HG02678 (cell line): Measurements from ENCODE around the gene GLRA3.
"Not testable (repeated sequence)": the region's sequence is repeated elsewhere in the genome, so short reads cannot be mapped to it uniquely, and the experiment has no call there.

Experiments
- ATAC-seq: cut with Tn5 transposase; IDR thresholded peaks from one replicate; pipeline ENCODE4 v1.9.1; 2021; ENCODE audit warnings: mild to moderate bottlenecking, moderate library complexity; ENCODE audit not compliant: unreplicated experiment

GLRA3 gene

DNA sequence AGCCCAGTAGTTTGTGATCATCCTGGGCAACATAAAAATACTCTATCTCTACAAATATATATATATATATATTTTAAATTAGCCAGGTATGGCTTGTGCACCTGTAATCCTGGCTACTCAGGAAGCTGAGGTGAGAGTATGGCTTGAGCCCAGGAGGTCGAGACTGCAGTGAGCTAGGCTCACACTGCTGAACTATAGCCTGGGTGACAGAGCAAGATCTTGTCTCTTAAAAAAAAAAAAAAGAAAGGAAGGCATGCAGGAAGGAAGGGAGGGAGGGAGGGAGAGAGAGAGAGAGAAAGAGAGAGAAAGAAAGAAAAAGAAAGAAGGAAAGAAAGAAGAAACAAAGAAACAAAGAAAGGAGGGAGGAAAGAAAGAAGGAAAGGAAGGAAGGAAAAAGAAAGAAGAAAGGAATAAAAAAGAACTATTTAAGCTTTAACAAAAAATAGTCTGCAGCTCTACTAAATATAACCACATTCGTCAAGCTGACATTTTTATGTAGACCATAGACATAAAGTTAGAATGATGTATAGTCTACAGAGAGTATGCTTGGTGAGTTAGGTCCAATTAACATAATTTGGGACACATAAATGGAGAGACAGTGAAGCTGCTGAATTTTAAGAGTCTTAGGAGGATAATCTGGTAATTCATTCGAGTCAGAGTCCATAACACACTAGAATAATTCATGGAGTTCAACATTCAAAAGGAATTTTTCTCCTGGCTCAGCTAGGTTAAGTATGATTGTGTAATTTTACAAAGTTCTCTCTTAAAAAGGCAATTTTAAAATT lies 111.9 kb downstream of the GLRA3 start:
- no peak for ATAC-seq

DNA sequence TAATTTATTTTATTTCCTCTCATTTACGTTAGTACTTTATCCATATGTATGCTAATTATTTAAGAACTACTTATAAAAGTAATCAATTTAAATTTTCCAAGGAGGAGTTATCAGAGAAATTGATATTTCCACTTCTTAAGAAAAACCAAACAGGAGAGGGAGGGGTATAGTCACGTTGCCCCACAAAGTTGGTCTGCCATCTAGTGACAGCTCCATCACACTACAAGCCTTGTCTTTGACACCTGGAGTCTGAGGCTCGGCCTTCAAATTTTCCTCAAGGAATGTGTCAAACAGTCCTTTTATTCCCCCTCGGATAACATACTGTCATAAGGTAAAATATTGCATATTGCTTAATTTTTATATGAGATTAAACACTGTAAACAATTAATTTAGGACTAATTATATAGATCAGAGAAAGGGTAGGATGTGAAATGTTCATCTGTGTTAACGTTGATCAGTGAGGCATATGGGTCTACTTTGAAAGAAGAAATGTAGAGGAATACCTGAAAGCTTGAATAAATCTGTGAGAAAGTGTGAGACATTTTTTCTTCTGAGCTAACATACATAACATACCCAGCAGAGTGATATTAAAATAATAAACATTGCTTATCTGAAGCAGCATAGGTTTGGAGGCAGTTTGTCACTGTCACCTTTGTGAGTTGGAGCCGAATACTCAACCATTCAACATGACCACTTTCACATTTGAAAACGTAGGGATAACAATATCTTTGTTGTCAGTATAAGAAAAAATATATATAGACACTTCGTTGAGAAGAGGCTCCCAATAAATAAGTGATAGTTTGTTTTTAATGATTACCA lies 114.4 kb downstream of the GLRA3 start:
- peak; percentile 98 for ATAC-seq

DNA sequence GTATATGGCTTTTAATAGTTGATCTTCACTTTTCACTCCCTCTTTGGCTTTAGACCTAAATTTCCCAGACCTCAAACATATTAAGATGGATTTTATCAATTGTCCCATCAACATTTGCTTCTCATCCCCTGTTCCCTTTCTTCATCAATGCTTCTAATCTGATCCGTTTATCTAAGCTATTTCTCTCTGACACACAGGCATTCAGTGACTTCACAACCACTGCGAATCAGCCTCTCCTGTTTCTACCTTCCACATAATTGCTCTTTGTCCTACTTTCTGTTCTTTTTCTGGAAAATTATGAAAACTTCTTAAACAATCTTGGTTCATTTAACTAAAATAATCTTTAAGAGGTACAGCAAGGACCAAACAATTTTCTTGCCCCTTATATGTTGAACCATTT lies 115.2 kb downstream of the GLRA3 start:
- no peak for ATAC-seq

DNA sequence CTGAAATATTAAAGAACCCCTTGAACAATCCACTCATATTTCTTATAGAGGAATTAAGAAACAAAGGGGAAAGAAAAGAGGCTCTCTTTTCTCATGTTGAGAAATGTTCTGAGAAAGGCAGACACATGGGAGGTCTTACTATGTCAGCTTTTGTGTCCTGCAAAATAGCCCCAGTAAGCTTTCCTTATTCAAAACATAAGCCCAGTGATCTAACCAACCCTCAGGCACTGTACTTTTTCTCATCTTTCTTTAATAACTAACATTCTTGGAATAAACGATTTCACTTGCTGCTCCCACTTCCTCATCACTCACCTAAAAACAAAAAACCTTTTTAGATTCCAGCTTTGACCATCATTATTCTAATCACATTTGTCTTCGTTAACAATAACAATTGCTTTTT lies 115.9 kb downstream of the GLRA3 start:
- no peak for ATAC-seq

DNA sequence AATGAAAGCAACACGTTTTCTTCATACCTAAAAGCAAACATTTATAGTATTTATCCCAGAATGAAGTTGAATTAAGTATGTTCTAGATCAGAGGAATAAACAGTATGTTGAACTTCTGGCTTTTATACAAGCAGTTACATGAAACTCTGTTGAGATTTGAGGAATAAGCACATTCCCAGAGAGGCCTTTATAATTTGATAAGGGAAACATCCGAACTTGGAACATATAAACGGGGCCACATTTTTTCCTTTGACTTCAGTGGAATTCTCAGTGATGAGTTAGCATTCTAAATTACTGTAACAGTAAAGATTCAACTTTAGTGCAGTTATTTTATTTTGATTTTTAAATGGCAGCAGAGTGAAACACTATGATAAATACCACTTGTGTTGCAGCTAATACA lies 119.5 kb downstream of the GLRA3 start:
- no peak for ATAC-seq

DNA sequence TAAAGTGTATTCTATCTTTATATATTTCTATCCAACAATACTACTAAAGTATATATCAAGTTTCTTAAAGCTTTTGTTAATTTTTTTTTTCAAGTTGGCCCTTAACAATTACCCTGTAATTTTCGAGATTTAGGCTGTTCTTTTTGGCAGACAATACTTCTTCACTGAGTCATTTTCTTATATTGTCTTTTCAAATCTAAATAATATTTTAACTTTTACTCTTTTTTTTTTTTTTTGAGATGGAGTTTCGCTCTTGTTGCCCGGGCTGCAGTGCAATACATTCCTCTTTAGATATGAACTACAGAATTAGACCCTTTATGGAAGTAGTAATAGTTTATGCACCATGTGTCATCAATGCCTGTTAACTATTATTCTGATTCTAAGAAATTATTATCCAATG lies 120.7 kb downstream of the GLRA3 start:
- ATAC-seq, result no peak

DNA sequence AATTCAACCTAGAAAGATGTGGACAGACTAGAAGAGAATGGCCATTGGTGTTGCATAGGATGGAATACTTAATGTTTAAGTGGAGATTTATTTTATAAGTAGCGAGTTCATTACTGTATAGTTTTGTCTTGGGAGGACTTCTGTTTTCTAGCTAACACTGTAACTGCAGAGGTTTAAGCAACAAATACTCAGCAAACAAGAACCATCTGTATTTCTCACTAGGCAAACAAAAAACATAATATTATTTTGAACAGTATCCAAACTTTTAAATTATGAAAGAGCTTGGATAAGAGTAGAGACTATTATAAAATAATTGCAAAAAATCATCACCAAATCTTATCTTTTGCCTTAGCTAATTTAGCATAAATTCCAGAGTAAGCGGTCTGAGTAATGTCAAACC lies 121.1 kb downstream of the GLRA3 start:
- no peak for ATAC-seq

DNA sequence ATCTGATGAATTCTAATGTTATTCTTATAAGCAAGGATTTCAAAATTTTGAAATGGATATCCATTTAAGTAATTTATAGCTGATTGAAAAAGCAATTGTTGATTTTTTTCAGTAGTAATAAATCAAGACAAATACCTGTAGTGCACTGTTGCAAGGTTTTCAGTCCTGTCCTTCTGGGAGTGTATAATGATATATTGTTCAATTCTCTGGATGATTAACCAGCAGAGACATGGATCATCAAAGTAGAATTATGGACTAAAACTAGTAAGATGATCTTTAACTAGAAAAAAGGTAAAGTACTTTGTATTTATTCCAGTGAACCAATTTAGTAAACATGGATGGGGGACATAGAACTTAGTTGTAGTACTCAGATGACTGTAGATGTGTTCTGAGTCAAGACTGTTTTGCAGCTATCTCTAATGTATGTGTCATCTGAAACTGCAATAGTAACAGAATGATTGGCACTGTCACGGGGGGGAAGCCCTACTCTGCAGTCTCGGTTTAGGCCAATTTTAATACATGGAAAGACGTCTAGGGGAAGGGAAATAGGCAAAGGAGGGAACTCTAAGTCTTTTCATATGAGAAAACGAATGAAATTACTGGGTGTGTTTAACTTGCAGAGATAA lies 121.9 kb downstream of the GLRA3 start:
- ATAC-seq, result peak; percentile 97

DNA sequence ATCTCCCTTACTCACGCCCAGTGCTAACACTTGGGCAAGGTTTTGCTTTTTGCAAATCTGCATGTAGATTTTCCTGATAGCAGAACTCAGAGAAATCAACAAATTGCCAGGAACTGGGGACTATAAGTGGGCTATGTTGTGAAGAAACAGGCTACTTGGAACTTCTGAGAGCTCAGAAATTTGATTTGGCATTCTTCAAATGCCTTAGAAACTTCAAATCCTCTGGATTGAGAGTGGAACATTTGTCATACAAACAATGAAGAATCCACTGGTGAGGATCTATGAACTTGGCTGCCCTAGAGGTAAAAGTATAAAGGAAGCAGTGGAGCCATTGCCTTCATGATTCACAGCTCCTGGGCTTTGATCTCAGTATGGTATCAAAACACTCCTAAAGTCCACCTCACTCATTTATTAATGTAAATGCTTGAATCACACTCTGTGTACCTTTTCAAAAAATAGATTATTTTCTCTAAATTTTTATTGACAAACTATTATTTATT lies 126.0 kb downstream of the GLRA3 start:
- no peak for ATAC-seq

DNA sequence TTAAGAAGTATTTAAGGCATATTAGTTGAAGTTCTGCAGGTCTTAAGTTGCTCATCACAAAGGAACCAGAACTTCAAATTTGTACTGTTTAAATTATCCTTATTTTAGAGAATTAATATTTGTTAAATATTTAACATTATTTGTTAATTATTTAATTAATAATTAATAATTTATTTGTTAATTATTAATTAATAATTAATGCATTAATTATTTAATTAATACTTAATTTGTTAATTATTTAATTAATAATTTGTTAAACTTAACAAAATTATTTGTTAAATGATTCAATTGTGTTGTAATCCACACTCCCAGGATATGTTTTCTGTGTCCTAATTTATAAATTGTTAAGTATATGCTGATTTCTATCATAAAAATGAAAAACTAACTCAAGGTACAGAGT lies 129.4 kb downstream of the GLRA3 start:
- ATAC-seq, result no peak

DNA sequence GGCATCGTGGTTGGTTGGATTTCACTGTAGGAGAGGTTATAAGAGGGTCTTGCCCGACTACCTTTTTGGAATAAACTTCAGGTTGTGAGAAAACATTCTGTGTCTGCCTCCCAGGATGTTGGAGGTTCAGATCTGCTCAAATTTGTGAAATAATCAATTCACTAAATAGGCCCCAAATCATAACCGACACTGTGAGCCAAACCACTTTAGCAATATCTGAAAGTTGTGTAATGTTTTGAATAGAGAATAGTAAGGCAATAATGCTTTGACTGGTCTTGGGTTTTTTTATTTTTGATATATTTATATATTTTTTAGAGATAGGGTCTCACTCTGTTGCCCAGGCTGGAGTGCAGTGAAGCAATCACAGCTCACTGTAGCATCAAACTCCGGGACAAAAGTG lies 131.2 kb downstream of the GLRA3 start:
- no peak for ATAC-seq

DNA sequence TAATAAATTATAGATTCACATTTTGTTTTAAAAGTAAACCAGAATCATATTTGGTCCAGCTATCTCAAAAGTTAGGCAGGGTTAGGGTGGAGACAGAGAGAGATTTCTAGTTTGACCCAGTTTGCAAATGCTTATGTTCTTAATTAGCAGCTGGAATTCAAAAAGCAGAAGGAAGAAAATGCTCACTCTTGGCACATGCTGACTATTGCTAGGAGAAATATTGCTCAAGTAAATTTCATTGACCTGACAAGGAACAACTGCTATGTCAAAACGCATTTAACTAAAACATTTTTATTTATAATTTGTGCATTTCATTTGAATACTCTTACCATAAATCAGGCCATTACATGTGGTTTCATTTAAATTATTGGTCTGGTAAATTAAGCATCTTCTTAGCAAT lies 131.8 kb downstream of the GLRA3 start:
- no peak for ATAC-seq

DNA sequence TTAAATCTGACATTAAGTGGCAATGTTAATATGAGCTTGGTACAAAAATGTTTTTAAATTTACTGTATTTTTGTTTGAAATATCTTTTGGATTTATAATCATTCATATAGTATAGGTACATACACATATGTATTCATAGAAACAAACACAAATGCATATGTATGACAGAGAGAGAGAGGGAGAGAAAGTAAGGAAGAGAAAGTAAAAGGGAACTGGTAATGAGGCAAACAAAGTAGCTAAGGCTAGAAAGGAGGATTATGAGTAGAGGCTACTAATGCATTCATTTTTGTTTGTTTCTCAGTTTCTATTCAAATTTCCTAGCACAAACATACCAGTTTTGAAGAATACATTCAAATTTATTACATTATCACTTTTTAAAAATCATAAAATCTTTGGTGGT lies 132.4 kb downstream of the GLRA3 start:
- no peak for ATAC-seq

DNA sequence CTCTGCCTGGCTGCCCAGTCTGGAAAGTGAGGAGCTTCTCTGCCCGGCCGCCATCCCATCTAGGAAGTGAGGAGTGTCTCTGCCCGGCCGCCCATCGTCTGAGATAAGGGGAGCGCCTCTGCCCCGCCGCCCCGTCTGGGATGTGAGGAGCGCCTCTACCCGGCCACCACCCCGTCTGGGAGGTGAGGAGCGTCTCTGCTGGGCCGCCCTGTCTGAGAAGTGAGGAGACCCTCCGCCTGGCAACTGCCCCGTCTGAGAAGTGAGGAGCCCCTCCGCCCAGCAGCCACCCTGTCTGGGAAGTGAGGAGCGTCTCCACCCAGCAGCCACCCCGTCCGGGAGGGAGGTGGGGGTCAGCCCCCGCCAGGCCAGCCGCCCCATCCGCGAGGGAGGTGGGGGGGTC lies 137.2 kb downstream of the GLRA3 start:
- not testable (repeated sequence) for ATAC-seq

DNA sequence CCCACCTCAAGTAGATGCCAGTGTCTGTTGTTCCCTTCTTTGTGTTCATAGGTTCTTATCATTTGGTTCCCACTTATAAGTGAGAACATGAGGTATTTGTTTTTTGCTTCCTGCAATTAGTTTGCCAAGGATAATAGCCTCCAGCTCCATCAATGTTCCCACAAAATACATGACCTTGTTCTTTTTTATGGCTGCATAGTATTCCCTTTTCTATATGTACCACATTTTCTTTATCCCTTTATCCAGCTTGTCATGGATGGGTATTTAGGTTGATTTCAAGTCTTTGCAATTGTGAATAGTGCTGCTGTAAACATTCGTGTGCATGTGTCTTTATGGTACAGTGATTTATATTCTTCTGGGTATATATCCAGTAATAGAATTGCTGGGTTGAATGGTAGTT lies 138.4 kb downstream of the GLRA3 start:
- no peak for ATAC-seq

DNA sequence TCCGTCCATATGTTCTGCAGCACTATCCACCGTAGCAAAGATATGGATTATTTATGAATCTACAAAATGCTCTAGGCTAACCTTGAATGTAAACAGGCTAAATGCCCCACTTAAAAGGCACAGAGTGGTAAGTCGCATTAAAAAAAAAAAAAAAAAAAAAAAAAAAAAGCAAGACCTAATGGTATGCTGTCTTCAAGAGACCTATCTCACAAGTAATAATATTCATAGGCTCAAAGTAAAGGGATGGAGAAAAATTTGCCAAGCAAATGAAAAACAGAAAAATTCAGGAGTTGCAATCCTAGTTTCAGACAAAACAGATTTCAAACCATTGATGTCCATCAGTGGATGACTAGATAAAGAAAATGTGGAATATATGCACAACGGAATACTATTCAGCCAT lies 139.4 kb downstream of the GLRA3 start:
- ATAC-seq, result no peak

DNA sequence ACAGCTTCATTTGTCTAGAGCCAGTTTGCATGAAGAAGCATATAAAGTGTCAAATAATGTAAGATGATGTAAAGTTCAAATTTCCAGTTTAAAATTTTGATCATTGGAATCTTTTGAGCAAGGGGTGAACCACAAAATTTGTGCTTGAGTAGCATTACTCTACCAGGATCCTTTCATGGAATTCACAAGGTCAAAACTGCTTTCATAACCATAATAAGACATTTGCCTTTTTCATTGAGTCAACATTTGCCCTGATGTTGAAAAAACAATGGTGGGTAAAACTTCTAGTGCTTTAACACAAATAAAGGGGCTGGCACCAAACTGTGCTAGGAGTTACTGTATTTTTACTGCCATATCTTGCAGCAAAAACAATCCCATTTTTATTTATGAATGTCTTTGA lies 142.2 kb downstream of the GLRA3 start:
- ATAC-seq, result no peak

DNA sequence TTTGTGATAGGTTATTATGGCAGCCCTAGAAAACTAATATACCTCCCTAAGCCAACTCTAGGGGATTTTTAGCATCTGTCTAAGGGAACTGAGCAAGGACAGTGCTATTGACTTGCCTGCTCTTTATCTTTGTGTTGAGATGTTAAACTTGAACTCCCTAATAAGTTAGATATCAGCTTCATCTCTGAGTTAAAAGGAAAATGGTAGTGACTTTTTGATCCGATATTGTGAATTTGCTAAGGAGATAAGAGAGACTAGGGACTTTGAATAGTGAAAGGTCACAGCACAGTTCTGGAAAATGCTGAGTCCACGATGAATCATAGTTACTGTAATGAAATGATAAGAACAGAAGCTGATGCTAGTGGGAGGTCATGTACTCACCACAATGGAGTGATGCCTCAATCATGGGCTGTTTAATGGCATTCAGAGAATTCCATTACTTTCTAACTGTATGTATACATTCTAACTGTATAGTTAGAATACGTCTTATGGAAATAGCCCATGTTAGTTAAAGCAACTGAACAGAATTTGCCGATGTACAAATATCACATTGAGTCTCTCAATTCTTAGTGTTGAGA lies 147.2 kb downstream of the GLRA3 start:
- ATAC-seq, result no peak

DNA sequence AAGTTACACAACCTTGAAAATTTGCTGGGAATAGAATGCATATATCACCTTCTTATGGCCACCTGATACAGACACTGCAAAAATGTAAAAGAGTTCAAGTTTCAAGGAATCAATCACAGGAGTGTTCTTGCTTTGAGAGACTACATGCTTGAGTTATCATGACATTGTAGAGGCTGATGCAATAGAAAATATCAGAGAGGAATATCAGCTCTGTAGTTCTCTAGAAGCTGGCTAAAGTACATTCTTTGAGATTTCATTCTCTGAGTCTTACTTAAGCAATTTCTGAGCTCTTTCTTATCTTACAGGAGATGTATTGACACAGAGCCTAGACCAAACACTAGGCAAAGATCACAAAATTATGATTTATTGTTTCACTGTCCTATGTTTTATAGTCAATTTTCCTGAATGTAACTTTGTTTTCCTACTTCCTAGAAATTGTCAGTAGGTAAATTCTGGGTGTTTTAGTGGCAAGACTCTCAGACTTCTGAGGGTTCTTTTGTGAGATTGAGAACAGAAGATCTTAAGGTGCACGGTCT lies 154.7 kb downstream of the GLRA3 start:
- no peak for ATAC-seq

DNA sequence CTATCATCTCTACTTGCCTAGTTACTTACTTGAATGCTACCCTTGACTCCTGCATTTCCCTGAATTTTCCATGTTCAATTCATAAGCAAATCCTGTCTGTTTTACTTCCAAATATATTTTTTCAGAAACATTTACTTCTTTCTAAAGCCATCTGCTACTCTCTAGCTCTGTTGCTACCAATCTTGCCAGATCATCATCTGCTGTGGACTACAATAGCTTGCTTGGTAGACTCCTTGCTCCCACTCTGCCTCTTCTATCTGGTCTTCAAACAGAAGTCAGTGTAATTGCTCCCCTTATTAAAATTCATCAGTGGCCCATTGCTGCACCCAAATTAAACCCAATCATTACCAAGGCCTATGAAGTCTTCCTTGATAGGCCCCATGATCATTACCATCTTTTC lies 155.2 kb downstream of the GLRA3 start:
- ATAC-seq, result no peak

DNA sequence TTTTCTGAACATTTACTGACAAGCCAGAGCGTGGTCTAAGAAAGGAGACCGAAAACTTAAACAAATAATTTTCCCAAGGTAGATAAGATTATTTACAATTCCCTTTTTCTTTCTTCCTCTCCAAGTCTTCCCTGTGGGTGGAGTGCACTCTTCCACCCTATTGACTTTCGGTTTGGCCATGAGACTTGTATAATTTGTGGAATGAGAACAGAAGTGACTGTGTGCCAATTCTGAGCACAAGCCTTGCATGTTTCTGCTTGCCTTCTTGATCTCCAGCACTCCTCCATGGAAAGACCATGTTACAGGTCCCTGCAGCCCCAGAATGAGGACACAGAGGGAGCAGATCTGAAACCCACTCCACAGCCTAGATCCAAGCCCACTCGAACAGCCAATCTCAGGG lies 156.8 kb downstream of the GLRA3 start:
- no peak for ATAC-seq
